A549 (cell line): Measurements from ENCODE around the gene MPPE1. TPM values are rescaled to one million over a fixed set of nuclear protein-coding genes. Genes with fewer than 3 reads are reported as not detected.
A peak's percentile ranks its signal among the peaks of the same experiment; 100 is the strongest.

Experiments used
- ATAC-seq, 2 experiments: fragments of 200-7000 bp in 1 of 2; fragments of >200 bp in 1 of 2; cut with Nextera tagmentation in 1 of 2; cut with Tn5 transposase in 1 of 2; 3 replicates each; pipeline versions ENCODE4 v1.8.0 to v1.9.1; 2018 to 2020; ENCODE audit warnings: mild to moderate bottlenecking in 1 of 2, moderate library complexity in 1 of 2
- CTCF ChIA-PET: fragments of 300-600 bp; sonication (Branson Sonifier 250); formaldehyde crosslinking; extraction: SDS; loops from one replicate; lab custom pipeline; 2021; ENCODE audit warnings: antibody characterized with exemption, inconsistent platforms; lab: Yijun Ruan, JAX
- POLR2A ChIA-PET: fragments of 350-600 bp; formaldehyde crosslinking; extraction: SDS; loops from one replicate; lab custom pipeline; 2021; ENCODE audit warnings: antibody characterized with exemption, inconsistent platforms; lab: Yijun Ruan, JAX
- DNase-seq, 2 experiments: peaks; one replicate each; pipeline versions ENCODE4 v3.0.0 to v3.0.0-alpha.2; 2011 to 2016; ENCODE audit warnings: low read depth in 1 of 2, low spot score in 1 of 2
- FAIRE-seq: peaks from 2 replicates; lab custom pipeline; 2011; peaks lifted over from hg19 to GRCh38; lab: Jason Lieb, UNC
- H3K27ac ChIP-seq, 2 experiments: fragments of >200 bp; sonication (Bioruptor Twin); formaldehyde crosslinking; 3 replicates each; pipeline ENCODE4 v1.5.1; 2016 to 2017
- H3K4me1 ChIP-seq: fragments of >200 bp; sonication (Bioruptor Twin); formaldehyde crosslinking; 3 replicates; pipeline ENCODE4 v1.6.1; 2016
- H3K4me2 ChIP-seq: fragments of >200 bp; sonication (Bioruptor Twin); formaldehyde crosslinking; 3 replicates; pipeline ENCODE4 v1.6.1; 2016
- H3K4me3 ChIP-seq: fragments of >200 bp; sonication (Bioruptor Twin); formaldehyde crosslinking; 3 replicates; pipeline ENCODE4 v1.5.1; 2016
- H3K9me3 ChIP-seq: fragments of >200 bp; sonication (Bioruptor Twin); formaldehyde crosslinking; 3 replicates; pipeline ENCODE4 v1.6.1; 2016
- CBX2 ChIP-seq: fragments of 200-600 bp; sonication (generic); IDR thresholded peaks from 2 replicates; pipeline ENCODE4 v1.6.1; 2016; ENCODE audit warnings: low read depth, mild to moderate bottlenecking, borderline replicate concordance
- CEBPB ChIP-seq, 2 experiments: fragments of >200 bp in 1 of 2; sonication (Bioruptor Twin) in 1 of 2; formaldehyde crosslinking in 1 of 2; IDR thresholded peaks; 2 replicates each; pipeline ENCODE4 v1.6.1; 2012 to 2016
- EP300 ChIP-seq, 2 experiments: fragments of >200 bp; sonication (Bioruptor Twin); formaldehyde crosslinking; IDR thresholded peaks; 2 replicates in 1 of 2; 3 replicates in 1 of 2; pipeline ENCODE4 v1.6.1; 2016 to 2017
- FOSB ChIP-seq: fragments of 250-450 bp; sonication (Bioruptor Pico); IDR thresholded peaks from 2 replicates; pipeline ENCODE4 v1.5.0; 2020; ENCODE audit warnings: mild to moderate bottlenecking, moderate library complexity
- FOXS1 ChIP-seq: fragments of 250-450 bp; sonication (Bioruptor Pico); IDR thresholded peaks from 2 replicates; pipeline ENCODE4 v1.5.0; 2020; ENCODE audit warnings: mild to moderate bottlenecking, moderate library complexity
- HDAC2 ChIP-seq: fragments of 200-600 bp; sonication (generic); IDR thresholded peaks from 2 replicates; pipeline ENCODE4 v1.6.1; 2016
- HOXA7 ChIP-seq: fragments of 250-450 bp; sonication (Bioruptor Pico); IDR thresholded peaks from 2 replicates; pipeline ENCODE4 v1.5.0; 2020; ENCODE audit warnings: mild to moderate bottlenecking, moderate library complexity
- HOXB5 ChIP-seq: fragments of 250-450 bp; sonication (Bioruptor Pico); IDR thresholded peaks from 2 replicates; pipeline ENCODE4 v1.5.0; 2020; ENCODE audit warnings: mild to moderate bottlenecking, moderate library complexity
- JUN ChIP-seq, 2 experiments: fragments of >200 bp; sonication (Bioruptor Twin); formaldehyde crosslinking; IDR thresholded peaks; 2 replicates in 1 of 2; 3 replicates in 1 of 2; pipeline ENCODE4 v1.6.1; 2016 to 2017
- MAX ChIP-seq: IDR thresholded peaks from 2 replicates; pipeline ENCODE4 v1.6.1; 2012
- NPAS2 ChIP-seq: fragments of 250-450 bp; sonication (Bioruptor Pico); IDR thresholded peaks from 2 replicates; pipeline ENCODE4 v1.8.0; 2022; ENCODE audit warnings: mild to moderate bottlenecking, moderate library complexity, borderline replicate concordance
- RCOR1 ChIP-seq: fragments of 150-350 bp; IDR thresholded peaks from 2 replicates; pipeline ENCODE4 v1.6.1; 2014; ENCODE audit warnings: antibody characterized with exemption, low read length, low read depth
- TP53 ChIP-seq: fragments of 250-450 bp; sonication (Bioruptor Pico); IDR thresholded peaks from 2 replicates; pipeline ENCODE4 v1.5.0; 2021; ENCODE audit warnings: mild to moderate bottlenecking, moderate library complexity
- WGBS: methylation state at CpG from one replicate; pipeline ENCODE4 v1.1.6; 2017; ENCODE audit errors: missing lambda C conversion rate; 5-methylcytosine and 5-hydroxymethylcytosine counted together
- polyA plus RNA-seq, 4 experiments: library from polyadenylated mRNA; depleted of rRNA in 3 of 4; stranded (reverse); fragments of >200 nt; fragmentation: RNase III in 1 of 4; extraction: RNeasy Plus Mini Kit Qiagen cat#74134 plus additional on column Dnase treatment in 1 of 4; gene quantifications; 2 replicates in 3 of 4; 3 replicates in 1 of 4; pipeline ENCODE4 v1.2.3, GENCODE V29; 2011 to 2017
- TF ChIP-seq, protein P1 (sequence below): fragments of 250-450 bp; sonication (Bioruptor Pico); IDR thresholded peaks from 2 replicates; pipeline ENCODE4 v1.5.0; 2021; ENCODE audit warnings: mild to moderate bottlenecking, moderate library complexity, borderline replicate concordance
- TF ChIP-seq, protein P2 (sequence below): fragments of >200 bp; sonication (Bioruptor Twin); formaldehyde crosslinking; IDR thresholded peaks from 3 replicates; pipeline ENCODE4 v1.6.1; 2016

Gene MPPE1
- polyA plus RNA-seq, 2 of the 4 experiments (the other 2 are of a cell fraction): 20.4 to 26.4 TPM

- TF ChIP-seq, protein P1, sequence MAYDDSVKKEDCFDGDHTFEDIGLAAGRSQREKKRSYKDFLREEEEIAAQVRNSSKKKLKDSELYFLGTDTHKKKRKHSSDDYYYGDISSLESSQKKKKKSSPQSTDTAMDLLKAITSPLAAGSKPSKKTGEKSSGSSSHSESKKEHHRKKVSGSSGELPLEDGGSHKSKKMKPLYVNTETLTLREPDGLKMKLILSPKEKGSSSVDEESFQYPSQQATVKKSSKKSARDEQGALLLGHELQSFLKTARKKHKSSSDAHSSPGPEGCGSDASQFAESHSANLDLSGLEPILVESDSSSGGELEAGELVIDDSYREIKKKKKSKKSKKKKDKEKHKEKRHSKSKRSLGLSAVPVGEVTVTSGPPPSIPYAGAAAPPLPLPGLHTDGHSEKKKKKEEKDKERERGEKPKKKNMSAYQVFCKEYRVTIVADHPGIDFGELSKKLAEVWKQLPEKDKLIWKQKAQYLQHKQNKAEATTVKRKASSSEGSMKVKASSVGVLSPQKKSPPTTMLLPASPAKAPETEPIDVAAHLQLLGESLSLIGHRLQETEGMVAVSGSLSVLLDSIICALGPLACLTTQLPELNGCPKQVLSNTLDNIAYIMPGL: no peak
- TF ChIP-seq, protein P2, sequence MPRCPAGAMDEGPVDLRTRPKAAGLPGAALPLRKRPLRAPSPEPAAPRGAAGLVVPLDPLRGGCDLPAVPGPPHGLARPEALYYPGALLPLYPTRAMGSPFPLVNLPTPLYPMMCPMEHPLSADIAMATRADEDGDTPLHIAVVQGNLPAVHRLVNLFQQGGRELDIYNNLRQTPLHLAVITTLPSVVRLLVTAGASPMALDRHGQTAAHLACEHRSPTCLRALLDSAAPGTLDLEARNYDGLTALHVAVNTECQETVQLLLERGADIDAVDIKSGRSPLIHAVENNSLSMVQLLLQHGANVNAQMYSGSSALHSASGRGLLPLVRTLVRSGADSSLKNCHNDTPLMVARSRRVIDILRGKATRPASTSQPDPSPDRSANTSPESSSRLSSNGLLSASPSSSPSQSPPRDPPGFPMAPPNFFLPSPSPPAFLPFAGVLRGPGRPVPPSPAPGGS: peak; percentile 89; the same call in 2 of the 3 replicates
- TF ChIP-seq CBX2 (no peak), NPAS2 (CRISPR knock-in tag) (no peak)
These were observed 56.8 kb downstream of the MPPE1 start, which contains the start of gene CHMP1B (continued) for GRCh38 chr18:11851146-11851805.

- ChIA-PET CTCF (interaction anchor here (1.4 kb wide), 1 partner anchor 118 kb away, joined by 5 read pairs; no protein-coding TSS in a partner anchor), POLR2A (interaction anchor here (0.7 kb wide), 1 partner anchor 9 kb away, joined by 3 read pairs; no protein-coding TSS in a partner anchor)
- ATAC-seq (peak; percentile 14 to 15; a peak in 3 of 6 replicates), FAIRE-seq (no peak), DNase-seq (no peak)
- Histone ChIP-seq H3K9me3 (no peaks in the 10 kb centered on the region), H3K4me1 (peaks cover 55% of the 10 kb centered on the region), H3K27ac (peak overlapping the region; percentile 91 to 99), H3K4me2 (peak overlapping the region; percentile 75), H3K4me3 (peak overlapping the region; percentile 78)
- TF ChIP-seq HOXA7 (CRISPR knock-in tag) (0 out of 2 replicates have a peak, but pooled peaks have one; percentile 4), FOSB (CRISPR knock-in tag) (0 out of 2 replicates have a peak, but pooled peaks have one; percentile 48), TP53 (CRISPR knock-in tag) (peak; percentile 91), RCOR1 (no peak), HDAC2 (no peak)
- 2% methylated on average over 10 of the region's 10 CpGs for whole genome bisulfite sequencing
These were observed 57.3 kb downstream of the MPPE1 start for GRCh38 chr18:11850821-11851145.

GRCh38 chr18:11849841-11850634 is 58.1 kb downstream of the MPPE1 start:
- ATAC-seq (peak; percentile 58 to 70), FAIRE-seq (no peak), DNase-seq (peak; percentile 36 to 86)
- Histone ChIP-seq H3K4me1 (peaks cover 48% of the 10 kb centered on the region), H3K9me3 (no peaks in the 10 kb centered on the region), H3K27ac (peak overlapping the region; percentile 91 to 99), H3K4me2 (peak overlapping the region; percentile 75), H3K4me3 (peak overlapping the region; percentile 78)
- ChIA-PET CTCF (interaction anchor here (0.8 to 1.4 kb wide), 2 partner anchors 117 to 189 kb away, joined by 3 to 5 read pairs; no protein-coding TSS in a partner anchor), POLR2A (interaction anchor here (0.7 to 0.8 kb wide), 2 partner anchors 8 to 43 kb away, joined by 3 read pairs; no protein-coding TSS in a partner anchor)
- WGBS: 4% methylated on average over 17 of the region's 17 CpGs
- TF ChIP-seq HDAC2: no peak
- TF ChIP-seq JUN (IDR thresholded peaks at IDR 0.05): peak in 1 of 2 experiments; percentile 48; a peak in 2 of 5 replicates
- TF ChIP-seq CEBPB (IDR thresholded peaks at IDR 0.05): peak in 1 of 2 experiments; percentile 10; a peak in 2 of 4 replicates
- peak; percentile 38 to 77; a peak in 2 of 5 replicates for TF ChIP-seq EP300 (IDR thresholded peaks at IDR 0.05)
- no peak for TF ChIP-seq FOXS1 (CRISPR knock-in tag)
- peak; percentile 72 for TF ChIP-seq MAX
- peak; percentile 36; the same call in 1 of the 2 replicates for TF ChIP-seq HOXB5 (CRISPR knock-in tag)
